Stimulated activated CD8-positive, alpha-beta memory T cell treated with anti-CD3 and anti-CD28 coated beads, Interleukin-15, amount 100 ng/mL, for 24 hours (primary cell): ENCODE results near the gene TFDP2.

Experiments
- DNase-seq: peaks from one replicate; pipeline ENCODE4 v3.0.0-alpha.2; 2020; ENCODE audit warnings: low read depth

Gene TFDP2

DNA sequence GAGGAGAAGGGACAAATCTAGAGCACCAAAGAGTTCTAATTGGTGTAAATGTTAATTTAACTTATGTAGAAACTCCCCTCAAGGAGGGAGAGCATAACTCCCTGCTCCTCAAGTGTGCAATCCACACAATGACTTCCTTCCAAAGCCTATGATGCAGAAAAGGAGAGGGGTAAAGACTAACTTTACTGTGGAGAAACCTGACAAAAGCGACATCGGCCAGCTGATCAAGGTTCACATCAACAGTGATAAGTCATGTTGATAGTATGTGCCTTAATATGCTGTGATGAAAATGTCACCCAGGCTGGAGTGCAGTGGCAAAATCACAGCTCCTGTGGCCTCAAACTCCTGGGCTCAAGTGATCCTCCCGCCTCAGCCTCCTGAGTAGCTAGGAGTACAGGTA is 76.5 kb downstream of the TFDP2 start:
- DNase-seq = no peak

DNA sequence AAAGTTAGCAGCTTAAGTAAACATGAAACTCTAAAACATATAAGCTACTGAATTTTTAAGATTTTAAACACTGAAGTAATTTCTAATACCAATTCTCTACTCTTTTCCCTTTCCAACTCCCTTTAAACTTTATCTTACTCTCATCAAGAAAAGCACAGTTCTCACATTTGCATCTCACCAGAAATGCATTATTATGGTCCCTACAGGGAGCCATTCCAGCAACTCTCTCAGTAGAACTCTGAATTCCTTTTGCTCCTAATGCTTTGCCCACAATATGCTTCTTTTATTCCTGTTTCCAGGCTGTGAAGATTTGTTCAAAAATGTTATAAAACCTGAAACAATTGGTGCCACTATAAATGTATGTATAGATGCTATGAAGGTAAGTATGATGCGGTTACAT is 83.4 kb downstream of the TFDP2 start:
- no peak for DNase-seq

DNA sequence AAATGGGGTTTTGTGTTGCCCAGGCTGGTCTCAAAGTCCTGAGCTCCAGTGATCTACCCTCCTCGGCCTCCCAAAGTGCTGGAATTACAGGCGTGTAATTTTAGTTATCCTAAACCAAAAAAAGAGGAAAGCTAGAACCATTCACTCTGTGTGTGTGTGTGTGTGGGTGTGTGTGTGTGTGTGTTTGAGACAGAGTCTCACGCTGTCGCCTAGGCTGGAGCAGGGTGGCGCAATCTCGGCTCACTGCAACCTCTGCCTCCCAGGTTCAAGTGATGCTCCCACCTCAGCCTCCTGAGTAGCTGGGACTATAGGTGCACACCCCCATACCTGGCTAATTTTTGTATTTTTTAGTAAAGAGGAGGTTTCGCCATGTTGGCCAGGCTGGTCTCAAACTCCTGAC is 84.0 kb downstream of the TFDP2 start:
- no peak for DNase-seq

- DNase-seq = no peak
These were observed 84.9 kb downstream of the TFDP2 start for GRCh38 chr3:142064454-142064853.

DNA sequence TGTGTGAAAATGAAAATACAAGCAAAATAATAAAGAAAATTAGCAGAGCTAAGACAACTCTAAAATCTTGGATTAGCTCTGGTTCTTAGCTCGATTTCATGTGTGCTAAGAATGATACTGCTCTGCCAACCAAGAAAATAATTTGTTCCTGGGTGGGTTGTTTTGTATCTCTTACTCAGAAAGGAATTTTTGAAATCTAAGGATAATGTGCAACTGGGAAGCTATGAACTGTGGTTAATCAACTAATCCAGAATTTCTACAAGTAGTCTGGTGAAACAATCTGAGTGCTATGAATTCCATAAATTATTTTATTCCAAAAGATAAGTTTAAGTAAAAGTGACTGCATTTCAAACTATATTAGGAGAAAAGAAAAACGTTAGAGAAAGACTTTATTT is 92.0 kb downstream of the TFDP2 start:
- no peak for DNase-seq

- DNase-seq = no peak
These were observed 92.6 kb downstream of the TFDP2 start for GRCh38 chr3:142056656-142057330.

DNA sequence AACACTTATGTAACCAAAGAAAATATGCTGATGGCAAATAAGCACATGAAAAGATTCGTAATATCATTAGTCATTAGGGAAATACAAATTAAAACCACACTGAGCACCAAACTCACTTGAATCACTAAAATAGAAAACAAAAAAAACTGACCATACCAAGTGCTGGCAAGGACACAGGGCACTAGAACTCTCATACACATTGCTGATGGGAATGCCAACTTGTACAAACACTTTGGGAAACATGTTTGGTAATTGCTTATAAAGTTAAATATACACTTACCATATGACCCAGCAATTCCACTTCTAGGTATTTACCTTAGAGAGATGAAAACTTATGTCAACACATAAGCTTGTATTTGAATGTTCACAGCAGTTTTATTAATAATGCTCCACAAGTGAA is 95.5 kb downstream of the TFDP2 start:
- DNase-seq = no peak

DNA sequence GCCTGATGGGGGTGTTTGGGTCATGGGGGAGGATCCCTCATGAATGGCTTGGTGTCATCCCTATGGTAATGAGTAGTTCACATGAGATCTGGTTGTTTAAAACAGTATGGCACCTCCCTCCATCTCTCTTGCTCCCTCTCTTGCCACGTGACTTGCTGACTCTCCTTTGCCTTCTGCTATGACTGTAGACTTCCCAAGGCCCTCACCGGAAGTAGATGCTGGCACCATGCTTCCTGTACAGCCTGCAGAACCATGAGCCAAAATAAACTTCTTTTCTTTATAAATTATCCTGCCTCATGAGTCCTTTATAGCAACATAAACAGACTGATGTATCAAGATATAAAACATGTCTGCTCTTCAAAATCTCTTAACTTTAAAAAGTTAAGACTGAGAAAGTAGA is 96.1 kb downstream of the TFDP2 start:
- no peak for DNase-seq

DNA sequence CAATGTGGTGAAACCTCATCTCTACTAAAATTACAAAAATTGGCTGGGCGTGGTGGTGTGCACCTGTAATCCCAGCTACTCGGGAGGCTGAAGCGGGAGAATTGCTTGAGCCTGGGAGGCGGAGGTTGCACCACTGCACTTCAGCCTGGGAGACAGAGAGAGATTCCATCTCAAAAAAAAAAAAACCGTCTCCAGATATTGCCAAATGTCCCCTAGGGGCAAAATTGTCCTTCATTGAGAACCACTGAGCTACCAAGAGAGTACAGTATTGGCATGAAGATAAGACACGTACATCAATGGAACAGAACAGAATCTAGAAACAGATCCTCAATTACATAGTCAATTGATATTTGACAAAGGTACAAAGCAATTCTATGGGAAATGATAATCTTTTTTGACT is 98.0 kb downstream of the TFDP2 start:
- no peak for DNase-seq

DNA sequence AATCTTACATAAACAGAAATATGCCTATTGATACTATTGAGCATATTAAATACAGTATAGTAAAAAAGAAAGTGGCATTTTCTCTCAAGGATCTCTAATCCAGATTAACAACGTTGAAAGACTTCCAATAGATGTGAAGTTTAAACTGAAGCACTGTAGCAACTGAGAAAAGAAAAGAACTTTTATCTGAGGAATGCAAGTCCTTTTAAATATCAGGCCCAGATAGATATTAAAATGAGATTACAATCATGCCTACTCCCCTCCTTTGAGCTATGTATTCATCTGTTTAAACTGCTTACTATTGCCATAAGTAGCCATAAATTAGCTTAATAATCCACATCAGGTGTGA is 102.3 kb downstream of the TFDP2 start:
- no peak for DNase-seq

- no peak for DNase-seq
These were observed 102.9 kb downstream of the TFDP2 start for GRCh38 chr3:142046320-142047020.

DNA sequence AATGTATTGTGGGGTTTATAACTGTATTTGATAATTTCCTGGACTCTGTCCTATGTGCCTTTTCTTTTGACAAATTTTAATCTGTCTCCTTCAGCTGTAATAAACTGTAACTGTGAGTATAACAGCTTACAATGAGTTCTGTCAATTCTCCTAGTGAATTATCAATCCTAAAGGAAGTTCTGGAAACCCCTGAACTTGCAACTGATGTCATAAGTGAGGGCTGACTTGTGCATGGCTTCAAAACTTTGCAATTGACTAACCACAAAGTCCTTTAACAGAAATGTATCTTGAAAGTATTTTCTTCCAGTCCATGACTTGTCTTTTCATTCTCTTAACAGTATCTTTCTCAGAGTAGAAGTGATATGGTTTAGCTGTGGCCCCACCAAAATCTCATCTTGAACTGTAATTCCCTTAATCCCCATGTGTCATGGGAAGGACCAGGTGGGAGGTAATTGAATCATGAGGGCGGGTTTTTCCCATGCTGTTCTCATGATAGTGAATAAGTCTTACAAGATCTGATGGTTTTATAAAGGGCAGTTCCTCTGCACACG is 108.3 kb downstream of the TFDP2 start:
- no peak for DNase-seq

DNA sequence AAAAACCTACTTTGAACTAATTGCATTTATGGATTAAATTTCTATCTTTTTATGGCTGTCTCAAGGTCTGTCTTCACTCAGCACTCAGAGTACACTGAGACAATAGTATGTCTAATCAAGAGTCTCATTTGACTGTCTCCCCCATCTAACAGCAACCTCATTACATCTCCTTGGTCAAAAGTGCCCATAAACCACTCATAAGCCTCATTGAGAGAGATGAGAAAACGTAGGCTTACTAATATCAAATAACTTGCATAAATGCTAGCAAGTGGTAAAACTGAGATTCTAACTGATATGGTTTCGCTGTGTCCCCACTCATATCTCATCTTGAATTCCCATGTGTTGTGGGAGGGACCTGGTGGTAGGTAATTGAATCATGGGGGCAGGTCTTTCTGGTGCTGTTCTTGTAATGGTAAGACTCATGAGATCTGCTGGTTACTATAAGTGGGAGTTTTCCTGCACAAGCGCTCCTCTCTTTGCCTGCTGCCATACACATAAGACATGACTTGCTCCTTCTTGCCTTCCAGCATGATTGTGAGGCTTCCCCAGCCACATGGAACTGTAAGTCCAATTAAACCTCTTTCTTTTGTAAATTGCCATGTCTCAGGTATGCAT is 113.9 kb downstream of the TFDP2 start:
- DNase-seq = no peak

DNA sequence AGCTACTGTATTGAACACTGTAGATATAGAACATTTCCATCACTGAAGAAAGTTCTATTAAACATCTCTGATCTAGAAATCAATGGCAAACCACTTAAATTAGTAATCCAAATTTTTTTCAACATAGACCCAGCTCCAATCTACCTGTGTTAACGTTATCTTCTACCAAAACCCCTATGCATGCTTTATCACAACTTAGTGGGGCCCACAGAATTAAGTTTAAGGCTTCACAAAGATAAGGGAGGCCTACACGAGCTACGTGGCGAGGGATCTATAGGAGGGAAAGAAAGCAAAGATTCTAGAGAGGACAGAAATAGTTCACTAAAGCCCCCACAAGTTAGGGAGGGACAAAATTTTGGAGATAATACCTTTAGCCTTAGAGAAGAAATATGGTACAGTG is 116.1 kb downstream of the TFDP2 start:
- DNase-seq = no peak

- no peak for DNase-seq
These were observed 117.8 kb downstream of the TFDP2 start for GRCh38 chr3:142031575-142031974.

GRCh38 chr3:142029791-142030190 is 119.6 kb downstream of the TFDP2 start:
- DNase-seq = no peak

DNA sequence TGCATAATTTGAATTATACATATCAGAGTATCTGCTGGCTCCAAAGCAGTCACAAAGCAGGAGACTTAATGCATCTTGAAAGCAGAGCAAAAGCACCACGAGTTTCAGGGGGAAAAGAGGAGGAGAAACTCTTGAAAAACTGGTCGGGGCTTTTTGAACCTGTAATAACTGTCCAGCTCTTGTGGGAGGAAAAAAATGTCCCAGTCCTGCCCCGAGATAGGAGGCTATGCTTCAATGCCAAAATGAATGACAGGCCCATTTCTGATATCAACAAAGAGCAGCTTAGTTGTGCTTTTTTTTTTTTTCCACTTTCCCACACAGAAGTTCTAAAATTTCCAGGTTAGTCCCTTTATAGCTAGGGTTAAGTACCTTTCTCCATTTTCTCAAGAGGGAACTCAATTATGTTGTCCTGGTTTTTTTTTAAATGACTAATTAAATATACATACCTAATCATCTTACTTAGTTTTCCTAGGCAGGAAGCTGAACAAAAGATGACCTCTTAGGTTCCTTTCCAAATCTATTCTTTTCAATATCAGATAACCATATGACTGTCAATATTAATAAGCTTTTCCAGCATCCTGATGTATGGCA is 120.2 kb downstream of the TFDP2 start:
- no peak for DNase-seq

GRCh38 chr3:142028243-142028777 is 121.0 kb downstream of the TFDP2 start:
- DNase-seq = no peak

GRCh38 chr3:142027735-142028134 is 121.6 kb downstream of the TFDP2 start:
- no peak for DNase-seq

GRCh38 chr3:142027300-142027699 is 122.0 kb downstream of the TFDP2 start:
- DNase-seq = no peak

DNA sequence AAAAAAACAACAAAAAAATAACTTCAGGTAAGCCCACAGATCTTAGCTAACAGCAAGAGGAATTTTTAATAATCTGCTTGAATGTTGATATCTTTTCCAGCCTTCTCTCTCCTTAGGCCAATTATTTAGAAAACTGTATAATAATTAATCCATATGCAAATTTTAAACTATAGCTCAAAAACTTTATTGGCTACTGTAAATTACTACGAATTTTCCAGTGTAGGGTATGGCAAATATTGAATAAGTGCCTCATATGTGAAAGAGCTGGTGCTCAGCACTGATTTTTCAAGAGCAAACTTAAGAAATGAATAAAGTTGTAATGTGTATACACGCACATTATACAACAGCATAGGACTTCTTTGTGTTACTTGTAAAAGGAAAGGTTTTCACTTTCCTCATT is 123.0 kb downstream of the TFDP2 start:
- no peak for DNase-seq

- no peak for DNase-seq
These were observed 127.0 kb downstream of the TFDP2 start for GRCh38 chr3:142022381-142022780.

DNA sequence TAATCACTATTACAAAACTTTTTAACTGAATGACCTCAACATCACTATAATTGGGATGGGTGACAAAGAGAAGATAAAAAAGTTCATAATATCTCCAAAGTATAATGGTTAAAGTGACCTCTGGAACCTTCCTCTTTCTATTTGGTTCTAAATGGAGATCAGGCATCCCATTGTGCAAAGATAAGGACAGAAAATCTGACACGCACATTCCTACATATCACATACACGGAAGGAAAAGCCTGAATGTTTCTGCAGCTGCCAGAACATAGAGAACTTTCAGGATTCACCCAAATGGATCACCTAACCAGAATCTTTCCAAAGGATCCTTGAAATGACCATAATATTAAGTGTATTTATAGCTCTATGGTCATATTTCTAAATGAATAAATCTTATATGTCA is 128.2 kb downstream of the TFDP2 start:
- DNase-seq = no peak
